A549 (cell line): ENCODE data around the gene TMEM223.

Experiments used
- ESRRA ChIP-seq: fragments of 150-350 bp; IDR thresholded peaks from 2 replicates; pipeline ENCODE4 v1.6.1; 2014; ENCODE audit warnings: mild to moderate bottlenecking, low read length, borderline replicate concordance
- TF ChIP-seq, protein P1 (sequence below): fragments of >200 bp; sonication (Bioruptor Twin); formaldehyde crosslinking; IDR thresholded peaks from 3 replicates; pipeline ENCODE4 v1.5.1; 2016
- TF ChIP-seq, protein P2 (sequence below): fragments of 450-650 bp; IDR thresholded peaks from 2 replicates; pipeline ENCODE4 v1.6.1; 2014; ENCODE audit warnings: antibody characterized with exemption
- TF ChIP-seq, protein P3 (sequence below): fragments of 200-600 bp; sonication (generic); IDR thresholded peaks from 2 replicates; pipeline ENCODE4 v1.6.1; 2016; ENCODE audit warnings: antibody characterized with exemption, mild to moderate bottlenecking, moderate library complexity

DNA sequence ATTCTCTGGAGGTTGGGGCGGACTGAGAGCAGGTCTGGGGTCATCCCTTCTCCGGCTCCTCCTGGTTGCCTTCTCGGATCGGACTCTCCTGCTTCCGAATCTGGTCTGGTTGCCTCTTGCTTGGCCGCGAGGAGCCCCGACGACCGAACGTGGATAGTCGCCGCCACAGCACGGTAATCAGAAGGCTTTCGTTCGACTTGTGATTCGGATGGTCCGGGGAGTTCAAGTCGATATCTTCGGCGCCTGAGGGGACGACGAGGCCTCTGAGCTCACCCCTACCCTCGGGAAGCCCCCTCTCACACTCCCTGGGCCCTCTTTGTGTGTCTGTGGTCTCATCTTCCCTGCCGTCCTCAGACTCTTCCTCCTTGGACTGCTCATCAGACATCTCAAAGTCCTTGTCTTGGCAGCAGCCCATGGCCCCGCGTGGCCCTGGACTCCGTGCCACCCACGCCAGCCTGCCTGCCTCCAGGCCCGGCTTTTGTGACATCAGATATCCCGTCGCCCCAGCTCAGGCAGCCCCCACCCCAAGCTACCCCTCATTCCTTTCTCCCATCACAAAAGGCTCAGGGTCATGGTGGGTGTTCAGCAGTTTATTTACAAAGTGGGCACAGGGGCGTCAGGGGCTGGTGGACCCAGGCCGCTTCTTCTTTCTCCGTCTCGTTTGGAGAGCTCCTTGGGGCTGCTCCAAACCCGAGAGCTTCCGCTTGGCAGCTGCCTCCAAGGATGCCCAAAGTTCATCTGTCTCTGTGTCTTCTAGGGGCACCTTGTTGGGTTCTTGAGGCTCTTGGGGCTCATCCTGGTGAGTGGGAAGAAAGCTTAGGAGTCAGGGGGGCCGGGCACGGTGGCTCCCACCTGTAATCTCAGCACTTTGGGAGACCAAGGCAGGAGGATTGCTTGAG, 40.8 kb upstream of the TMEM223 start, which contains the start of gene TEX54:
- TF ChIP-seq, protein P1, sequence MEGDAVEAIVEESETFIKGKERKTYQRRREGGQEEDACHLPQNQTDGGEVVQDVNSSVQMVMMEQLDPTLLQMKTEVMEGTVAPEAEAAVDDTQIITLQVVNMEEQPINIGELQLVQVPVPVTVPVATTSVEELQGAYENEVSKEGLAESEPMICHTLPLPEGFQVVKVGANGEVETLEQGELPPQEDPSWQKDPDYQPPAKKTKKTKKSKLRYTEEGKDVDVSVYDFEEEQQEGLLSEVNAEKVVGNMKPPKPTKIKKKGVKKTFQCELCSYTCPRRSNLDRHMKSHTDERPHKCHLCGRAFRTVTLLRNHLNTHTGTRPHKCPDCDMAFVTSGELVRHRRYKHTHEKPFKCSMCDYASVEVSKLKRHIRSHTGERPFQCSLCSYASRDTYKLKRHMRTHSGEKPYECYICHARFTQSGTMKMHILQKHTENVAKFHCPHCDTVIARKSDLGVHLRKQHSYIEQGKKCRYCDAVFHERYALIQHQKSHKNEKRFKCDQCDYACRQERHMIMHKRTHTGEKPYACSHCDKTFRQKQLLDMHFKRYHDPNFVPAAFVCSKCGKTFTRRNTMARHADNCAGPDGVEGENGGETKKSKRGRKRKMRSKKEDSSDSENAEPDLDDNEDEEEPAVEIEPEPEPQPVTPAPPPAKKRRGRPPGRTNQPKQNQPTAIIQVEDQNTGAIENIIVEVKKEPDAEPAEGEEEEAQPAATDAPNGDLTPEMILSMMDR = no peak
- no peak for TF ChIP-seq ESRRA
- TF ChIP-seq, protein P2, sequence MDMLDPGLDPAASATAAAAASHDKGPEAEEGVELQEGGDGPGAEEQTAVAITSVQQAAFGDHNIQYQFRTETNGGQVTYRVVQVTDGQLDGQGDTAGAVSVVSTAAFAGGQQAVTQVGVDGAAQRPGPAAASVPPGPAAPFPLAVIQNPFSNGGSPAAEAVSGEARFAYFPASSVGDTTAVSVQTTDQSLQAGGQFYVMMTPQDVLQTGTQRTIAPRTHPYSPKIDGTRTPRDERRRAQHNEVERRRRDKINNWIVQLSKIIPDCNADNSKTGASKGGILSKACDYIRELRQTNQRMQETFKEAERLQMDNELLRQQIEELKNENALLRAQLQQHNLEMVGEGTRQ = no peak
- TF ChIP-seq, protein P3, sequence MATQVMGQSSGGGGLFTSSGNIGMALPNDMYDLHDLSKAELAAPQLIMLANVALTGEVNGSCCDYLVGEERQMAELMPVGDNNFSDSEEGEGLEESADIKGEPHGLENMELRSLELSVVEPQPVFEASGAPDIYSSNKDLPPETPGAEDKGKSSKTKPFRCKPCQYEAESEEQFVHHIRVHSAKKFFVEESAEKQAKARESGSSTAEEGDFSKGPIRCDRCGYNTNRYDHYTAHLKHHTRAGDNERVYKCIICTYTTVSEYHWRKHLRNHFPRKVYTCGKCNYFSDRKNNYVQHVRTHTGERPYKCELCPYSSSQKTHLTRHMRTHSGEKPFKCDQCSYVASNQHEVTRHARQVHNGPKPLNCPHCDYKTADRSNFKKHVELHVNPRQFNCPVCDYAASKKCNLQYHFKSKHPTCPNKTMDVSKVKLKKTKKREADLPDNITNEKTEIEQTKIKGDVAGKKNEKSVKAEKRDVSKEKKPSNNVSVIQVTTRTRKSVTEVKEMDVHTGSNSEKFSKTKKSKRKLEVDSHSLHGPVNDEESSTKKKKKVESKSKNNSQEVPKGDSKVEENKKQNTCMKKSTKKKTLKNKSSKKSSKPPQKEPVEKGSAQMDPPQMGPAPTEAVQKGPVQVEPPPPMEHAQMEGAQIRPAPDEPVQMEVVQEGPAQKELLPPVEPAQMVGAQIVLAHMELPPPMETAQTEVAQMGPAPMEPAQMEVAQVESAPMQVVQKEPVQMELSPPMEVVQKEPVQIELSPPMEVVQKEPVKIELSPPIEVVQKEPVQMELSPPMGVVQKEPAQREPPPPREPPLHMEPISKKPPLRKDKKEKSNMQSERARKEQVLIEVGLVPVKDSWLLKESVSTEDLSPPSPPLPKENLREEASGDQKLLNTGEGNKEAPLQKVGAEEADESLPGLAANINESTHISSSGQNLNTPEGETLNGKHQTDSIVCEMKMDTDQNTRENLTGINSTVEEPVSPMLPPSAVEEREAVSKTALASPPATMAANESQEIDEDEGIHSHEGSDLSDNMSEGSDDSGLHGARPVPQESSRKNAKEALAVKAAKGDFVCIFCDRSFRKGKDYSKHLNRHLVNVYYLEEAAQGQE = no peak
